ENCODE data around the gene CYTH1. TPM values are rescaled to one million over a fixed set of nuclear protein-coding genes. Genes with fewer than 3 reads are reported as not detected.

The CYTH1 gene
- total and polyA plus RNA-seq, 3 donors from 2014 or later = 40.8 to 47.9 (median 42.2) TPM

GRCh38 chr17:78629436-78629995, 152.6 kb downstream of the CYTH1 start:
- Histone ChIP-seq H3K27me3 (no peaks in the 10 kb centered on the region), H3K36me3 (ENCODE audit: low read depth, missing control alignments) (no peaks in the 10 kb centered on the region), H3K9me3 (no peaks in the 10 kb centered on the region), H3K4me1 (no peaks in the 10 kb centered on the region), H3K4me3 (no peak overlapping the region), H3K27ac (no peak overlapping the region)
- 84 to 96% methylated on average over 12 to 23 of the region's 23 CpGs for WGBS, 2 donors
- no peak for TF ChIP-seq CTCF (IDR thresholded peaks at IDR 0.05)
- TF ChIP-seq POLR2A (IDR thresholded peaks at IDR 0.05) = no peak
- no peak for DNase-seq
- intact Hi-C loops (cut with DNase I; ENCODE audit: low total_unique reads) = no loop called here

GRCh38 chr17:78628547-78629435, 153.3 kb downstream of the CYTH1 start:
- Histone ChIP-seq H3K36me3 (ENCODE audit: low read depth, missing control alignments) (no peaks in the 10 kb centered on the region), H3K27me3 (no peaks in the 10 kb centered on the region), H3K4me1 (no peaks in the 10 kb centered on the region), H3K27ac (no peak overlapping the region), H3K4me3 (no peak overlapping the region), H3K9me3 (no peaks in the 10 kb centered on the region)
- intact Hi-C loops (cut with DNase I; ENCODE audit: low total_unique reads) = no loop called here
- TF ChIP-seq CTCF (IDR thresholded peaks at IDR 0.05) (no peak), POLR2A (IDR thresholded peaks at IDR 0.05) (no peak)
- no peak for DNase-seq
- 90 to 95% methylated on average over 11 to 29 of the region's 30 CpGs for WGBS, 2 donors

GRCh38 chr17:78624324-78625151, 157.5 kb downstream of the CYTH1 start:
- no peak overlapping the region for H3K4me3 ChIP-seq
- no peaks in the 10 kb centered on the region for H3K27me3 ChIP-seq
- TF ChIP-seq CTCF (IDR thresholded peaks at IDR 0.05) = no peak
- TF ChIP-seq POLR2A (IDR thresholded peaks at IDR 0.05) = no peak
- intact Hi-C loops (cut with DNase I; ENCODE audit: low total_unique reads) = no loop called here
- 65 to 70% methylated on average over 14 of the region's 14 CpGs for WGBS, 2 donors
- no peak overlapping the region for H3K27ac ChIP-seq
- DNase-seq = no peak
- no peaks in the 10 kb centered on the region for H3K4me1 ChIP-seq
- no peaks in the 10 kb centered on the region for H3K36me3 ChIP-seq (ENCODE audit: low read depth, missing control alignments)
- H3K9me3 ChIP-seq = no peaks in the 10 kb centered on the region

Small RNA genes lying within 50 kb of the gene (small RNA-seq; reads per million reads assigned to genes)
- gene RNU6-638P = 0 reads per million in 2 donors

Other genes with a start within 250 kb of the CYTH1 start
- gene DNAH17, start 204.9 kb downstream of the CYTH1 start, total RNA-seq = 10 to 100 TPM; 38.5 to 57.6 TPM
- 93.1 TPM for gene DNAH17, start 204.9 kb downstream of the CYTH1 start, polyA plus RNA-seq (ENCODE audit: insufficient read depth, low read depth, low replicate concordance)
- 10 to 100 TPM; 77.5 to 79.8 TPM for gene USP36, start 58.5 kb upstream of the CYTH1 start, total RNA-seq
- gene USP36, start 58.5 kb upstream of the CYTH1 start, polyA plus RNA-seq (ENCODE audit: insufficient read depth, low read depth, low replicate concordance) = 32.8 TPM
- gene CEP295NL, start 120.9 kb upstream of the CYTH1 start, total RNA-seq = 10 to 100 TPM; 32.3 to 77.1 TPM
- 100 TPM for gene CEP295NL, start 120.9 kb upstream of the CYTH1 start, polyA plus RNA-seq (ENCODE audit: insufficient read depth, low read depth, low replicate concordance)
- 100 to 1,000 TPM; 262 to 482 TPM for gene TIMP2, start 143.1 kb upstream of the CYTH1 start, total RNA-seq
- gene TIMP2, start 143.1 kb upstream of the CYTH1 start, polyA plus RNA-seq (ENCODE audit: insufficient read depth, low read depth, low replicate concordance) = 465 TPM
- 100 to 1,000 TPM; 498 to 845 TPM for gene LGALS3BP, start 197.7 kb upstream of the CYTH1 start, total RNA-seq
- 328 TPM for gene LGALS3BP, start 197.7 kb upstream of the CYTH1 start, polyA plus RNA-seq (ENCODE audit: insufficient read depth, low read depth, low replicate concordance)
- gene CANT1, start 227.5 kb upstream of the CYTH1 start, total RNA-seq = 10 to 100 TPM; 60.6 to 64.1 TPM
- 80.5 TPM for gene CANT1, start 227.5 kb upstream of the CYTH1 start, polyA plus RNA-seq (ENCODE audit: insufficient read depth, low read depth, low replicate concordance)
- 1 to 10 TPM; 9.1 to 9.8 TPM for gene C1QTNF1, start 241.9 kb upstream of the CYTH1 start, total RNA-seq
- 22.5 TPM for gene C1QTNF1, start 241.9 kb upstream of the CYTH1 start, polyA plus RNA-seq (ENCODE audit: insufficient read depth, low read depth, low replicate concordance)

Data from testis (tissue), 3 donors.